ENCODE results near the gene GALNT17. TPM values are rescaled to one million over a fixed set of nuclear protein-coding genes. Genes with fewer than 3 reads are reported as not detected.

The GALNT17 gene
- polyA plus RNA-seq, 2 donors: 1.7 to 6.1 TPM

GRCh38 chr7:71220210-71220695 lies 88.3 kb downstream of the GALNT17 start:
- H3K4me1 ChIP-seq (ENCODE audit: control insufficient read depth in 2 of 2, insufficient read depth in 2 of 2, low read length in 1 of 2): no peaks in the 10 kb centered on the region
- H3K4me3 ChIP-seq (ENCODE audit: low read depth in 1 of 2, low read length in 2 of 2): no peak overlapping the region
- H3K27me3 ChIP-seq (ENCODE audit: control insufficient read depth in 1 of 2, insufficient read depth in 2 of 2, low read length in 2 of 2): no peaks in the 10 kb centered on the region
- no peaks in the 10 kb centered on the region for H3K9me3 ChIP-seq (ENCODE audit: control insufficient read depth in 2 of 2, insufficient read depth in 1 of 2, low read depth in 1 of 2, low read length in 1 of 2)
- peak overlapping the region in 1 of 2 donors; percentile 38 for H3K27ac ChIP-seq (ENCODE audit: low read depth in 2 of 2, low read length in 1 of 2)
- WGBS, 2 donors: 38 to 46% methylated on average over 5 of the region's 5 CpGs
- no peaks in the 10 kb centered on the region for H3K36me3 ChIP-seq (ENCODE audit: control insufficient read depth in 2 of 2, insufficient read depth in 2 of 2, low read length in 1 of 2)

- Histone ChIP-seq H3K27ac (ENCODE audit: low read depth in 2 of 2, low read length in 1 of 2) (peak overlapping the region; percentile 23 to 79), H3K9me3 (ENCODE audit: control insufficient read depth in 2 of 2, insufficient read depth in 1 of 2, low read depth in 1 of 2, low read length in 1 of 2) (no peaks in the 10 kb centered on the region), H3K4me1 (ENCODE audit: control insufficient read depth in 2 of 2, insufficient read depth in 2 of 2, low read length in 1 of 2) (no peaks in the 10 kb centered on the region), H3K27me3 (ENCODE audit: control insufficient read depth in 1 of 2, insufficient read depth in 2 of 2, low read length in 2 of 2) (no peaks in the 10 kb centered on the region), H3K4me3 (ENCODE audit: low read depth in 1 of 2, low read length in 2 of 2) (no peak overlapping the region), H3K36me3 (ENCODE audit: control insufficient read depth in 2 of 2, insufficient read depth in 2 of 2, low read length in 1 of 2) (no peaks in the 10 kb centered on the region)
- WGBS, 2 donors: 65 to 79% methylated on average over 1 of the region's 1 CpG
Measured at GRCh38 chr7:71221049-71221448, 89.1 kb downstream of the GALNT17 start.

GRCh38 chr7:71221549-71221948 lies 89.6 kb downstream of the GALNT17 start:
- 65 to 70% methylated on average over 3 of the region's 3 CpGs for WGBS, 2 donors
- Histone ChIP-seq H3K27ac (ENCODE audit: low read depth in 2 of 2, low read length in 1 of 2) (no peak overlapping the region), H3K27me3 (ENCODE audit: control insufficient read depth in 1 of 2, insufficient read depth in 2 of 2, low read length in 2 of 2) (no peaks in the 10 kb centered on the region), H3K9me3 (ENCODE audit: control insufficient read depth in 2 of 2, insufficient read depth in 1 of 2, low read depth in 1 of 2, low read length in 1 of 2) (no peaks in the 10 kb centered on the region), H3K4me1 (ENCODE audit: control insufficient read depth in 2 of 2, insufficient read depth in 2 of 2, low read length in 1 of 2) (no peaks in the 10 kb centered on the region), H3K36me3 (ENCODE audit: control insufficient read depth in 2 of 2, insufficient read depth in 2 of 2, low read length in 1 of 2) (no peaks in the 10 kb centered on the region), H3K4me3 (ENCODE audit: low read depth in 1 of 2, low read length in 2 of 2) (no peak overlapping the region)

- Histone ChIP-seq H3K4me1 (ENCODE audit: control insufficient read depth in 2 of 2, insufficient read depth in 2 of 2, low read length in 1 of 2) (no peaks in the 10 kb centered on the region), H3K27ac (ENCODE audit: low read depth in 2 of 2, low read length in 1 of 2) (no peak overlapping the region), H3K4me3 (ENCODE audit: low read depth in 1 of 2, low read length in 2 of 2) (no peak overlapping the region), H3K27me3 (ENCODE audit: control insufficient read depth in 1 of 2, insufficient read depth in 2 of 2, low read length in 2 of 2) (no peaks in the 10 kb centered on the region), H3K36me3 (ENCODE audit: control insufficient read depth in 2 of 2, insufficient read depth in 2 of 2, low read length in 1 of 2) (no peaks in the 10 kb centered on the region), H3K9me3 (ENCODE audit: control insufficient read depth in 2 of 2, insufficient read depth in 1 of 2, low read depth in 1 of 2, low read length in 1 of 2) (peaks cover 3 to 9% of the 10 kb centered on the region in 2 donors)
- WGBS, 2 donors: 79 to 85% methylated on average over 5 of the region's 5 CpGs
Measured at GRCh38 chr7:71227126-71227525, 95.2 kb downstream of the GALNT17 start.

- no peaks in the 10 kb centered on the region for H3K4me1 ChIP-seq (ENCODE audit: control insufficient read depth in 2 of 2, insufficient read depth in 2 of 2, low read length in 1 of 2)
- no peak overlapping the region for H3K4me3 ChIP-seq (ENCODE audit: low read depth in 1 of 2, low read length in 2 of 2)
- H3K36me3 ChIP-seq (ENCODE audit: control insufficient read depth in 2 of 2, insufficient read depth in 2 of 2, low read length in 1 of 2): no peaks in the 10 kb centered on the region
- H3K27ac ChIP-seq (ENCODE audit: low read depth in 2 of 2, low read length in 1 of 2): no peak overlapping the region
- peaks cover 3 to 12% of the 10 kb centered on the region in 2 donors for H3K9me3 ChIP-seq (ENCODE audit: control insufficient read depth in 2 of 2, insufficient read depth in 1 of 2, low read depth in 1 of 2, low read length in 1 of 2)
- H3K27me3 ChIP-seq (ENCODE audit: control insufficient read depth in 1 of 2, insufficient read depth in 2 of 2, low read length in 2 of 2): no peaks in the 10 kb centered on the region
- WGBS, 2 donors: 77 to 83% methylated on average over 10 of the region's 10 CpGs
Measured at GRCh38 chr7:71229148-71229547, 97.2 kb downstream of the GALNT17 start.

- H3K36me3 ChIP-seq (ENCODE audit: control insufficient read depth in 2 of 2, insufficient read depth in 2 of 2, low read length in 1 of 2): no peaks in the 10 kb centered on the region
- H3K27ac ChIP-seq (ENCODE audit: low read depth in 2 of 2, low read length in 1 of 2): no peak overlapping the region
- 80 to 82% methylated on average over 6 of the region's 6 CpGs for WGBS, 2 donors
- H3K27me3 ChIP-seq (ENCODE audit: control insufficient read depth in 1 of 2, insufficient read depth in 2 of 2, low read length in 2 of 2): no peaks in the 10 kb centered on the region
- peaks cover 3 to 12% of the 10 kb centered on the region in 2 donors for H3K9me3 ChIP-seq (ENCODE audit: control insufficient read depth in 2 of 2, insufficient read depth in 1 of 2, low read depth in 1 of 2, low read length in 1 of 2)
- no peak overlapping the region for H3K4me3 ChIP-seq (ENCODE audit: low read depth in 1 of 2, low read length in 2 of 2)
- no peaks in the 10 kb centered on the region for H3K4me1 ChIP-seq (ENCODE audit: control insufficient read depth in 2 of 2, insufficient read depth in 2 of 2, low read length in 1 of 2)
Measured at GRCh38 chr7:71229699-71230098, 97.8 kb downstream of the GALNT17 start.

- Histone ChIP-seq H3K27me3 (ENCODE audit: control insufficient read depth in 1 of 2, insufficient read depth in 2 of 2, low read length in 2 of 2) (no peaks in the 10 kb centered on the region), H3K9me3 (ENCODE audit: control insufficient read depth in 2 of 2, insufficient read depth in 1 of 2, low read depth in 1 of 2, low read length in 1 of 2) (peaks cover 0 to 8% of the 10 kb centered on the region in 2 donors), H3K27ac (ENCODE audit: low read depth in 2 of 2, low read length in 1 of 2) (peak overlapping the region; percentile 35 to 59), H3K4me1 (ENCODE audit: control insufficient read depth in 2 of 2, insufficient read depth in 2 of 2, low read length in 1 of 2) (no peaks in the 10 kb centered on the region), H3K36me3 (ENCODE audit: control insufficient read depth in 2 of 2, insufficient read depth in 2 of 2, low read length in 1 of 2) (no peaks in the 10 kb centered on the region), H3K4me3 (ENCODE audit: low read depth in 1 of 2, low read length in 2 of 2) (no peak overlapping the region)
- 82 to 85% methylated on average over 10 of the region's 10 CpGs for WGBS, 2 donors
Measured at GRCh38 chr7:71235253-71235652, 103.3 kb downstream of the GALNT17 start.

- Histone ChIP-seq H3K9me3 (ENCODE audit: control insufficient read depth in 2 of 2, insufficient read depth in 1 of 2, low read depth in 1 of 2, low read length in 1 of 2) (peaks cover 0 to 3% of the 10 kb centered on the region in 2 donors), H3K27ac (ENCODE audit: low read depth in 2 of 2, low read length in 1 of 2) (peak overlapping the region; percentile 29 to 65), H3K4me3 (ENCODE audit: low read depth in 1 of 2, low read length in 2 of 2) (no peak overlapping the region), H3K27me3 (ENCODE audit: control insufficient read depth in 1 of 2, insufficient read depth in 2 of 2, low read length in 2 of 2) (no peaks in the 10 kb centered on the region), H3K36me3 (ENCODE audit: control insufficient read depth in 2 of 2, insufficient read depth in 2 of 2, low read length in 1 of 2) (no peaks in the 10 kb centered on the region), H3K4me1 (ENCODE audit: control insufficient read depth in 2 of 2, insufficient read depth in 2 of 2, low read length in 1 of 2) (no peaks in the 10 kb centered on the region)
- WGBS, 2 donors: 39 to 43% methylated on average over 16 of the region's 16 CpGs
Measured at GRCh38 chr7:71236230-71237105, 104.5 kb downstream of the GALNT17 start.

GRCh38 chr7:71237945-71238344 lies 106.0 kb downstream of the GALNT17 start:
- Histone ChIP-seq H3K4me3 (ENCODE audit: low read depth in 1 of 2, low read length in 2 of 2) (no peak overlapping the region), H3K27ac (ENCODE audit: low read depth in 2 of 2, low read length in 1 of 2) (peak overlapping the region in 1 of 2 donors; percentile 77), H3K4me1 (ENCODE audit: control insufficient read depth in 2 of 2, insufficient read depth in 2 of 2, low read length in 1 of 2) (no peaks in the 10 kb centered on the region), H3K9me3 (ENCODE audit: control insufficient read depth in 2 of 2, insufficient read depth in 1 of 2, low read depth in 1 of 2, low read length in 1 of 2) (peaks cover 0 to 2% of the 10 kb centered on the region in 2 donors), H3K36me3 (ENCODE audit: control insufficient read depth in 2 of 2, insufficient read depth in 2 of 2, low read length in 1 of 2) (no peaks in the 10 kb centered on the region), H3K27me3 (ENCODE audit: control insufficient read depth in 1 of 2, insufficient read depth in 2 of 2, low read length in 2 of 2) (no peaks in the 10 kb centered on the region)
- 19 to 48% methylated on average over 2 of the region's 2 CpGs for WGBS, 2 donors
